Measurements from ENCODE around the gene SPR.

SPR gene

GRCh38 chr2:72917138-72917876 is 30.1 kb downstream of the SPR start, which contains the start of gene EMX1:
TSS of gene EMX1 (plus strand) at chr2:72917519. CDS start at chr2:72917853, 334 bp downstream.
- no peak within 1 kb of the TSS for H3K27ac ChIP-seq
- TF ChIP-seq, protein P1, sequence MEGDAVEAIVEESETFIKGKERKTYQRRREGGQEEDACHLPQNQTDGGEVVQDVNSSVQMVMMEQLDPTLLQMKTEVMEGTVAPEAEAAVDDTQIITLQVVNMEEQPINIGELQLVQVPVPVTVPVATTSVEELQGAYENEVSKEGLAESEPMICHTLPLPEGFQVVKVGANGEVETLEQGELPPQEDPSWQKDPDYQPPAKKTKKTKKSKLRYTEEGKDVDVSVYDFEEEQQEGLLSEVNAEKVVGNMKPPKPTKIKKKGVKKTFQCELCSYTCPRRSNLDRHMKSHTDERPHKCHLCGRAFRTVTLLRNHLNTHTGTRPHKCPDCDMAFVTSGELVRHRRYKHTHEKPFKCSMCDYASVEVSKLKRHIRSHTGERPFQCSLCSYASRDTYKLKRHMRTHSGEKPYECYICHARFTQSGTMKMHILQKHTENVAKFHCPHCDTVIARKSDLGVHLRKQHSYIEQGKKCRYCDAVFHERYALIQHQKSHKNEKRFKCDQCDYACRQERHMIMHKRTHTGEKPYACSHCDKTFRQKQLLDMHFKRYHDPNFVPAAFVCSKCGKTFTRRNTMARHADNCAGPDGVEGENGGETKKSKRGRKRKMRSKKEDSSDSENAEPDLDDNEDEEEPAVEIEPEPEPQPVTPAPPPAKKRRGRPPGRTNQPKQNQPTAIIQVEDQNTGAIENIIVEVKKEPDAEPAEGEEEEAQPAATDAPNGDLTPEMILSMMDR (conservative IDR thresholded peaks at IDR 0.05) = no peak
- TF ChIP-seq ZFX (IDR thresholded peaks at IDR 0.05) = no peak

DNA sequence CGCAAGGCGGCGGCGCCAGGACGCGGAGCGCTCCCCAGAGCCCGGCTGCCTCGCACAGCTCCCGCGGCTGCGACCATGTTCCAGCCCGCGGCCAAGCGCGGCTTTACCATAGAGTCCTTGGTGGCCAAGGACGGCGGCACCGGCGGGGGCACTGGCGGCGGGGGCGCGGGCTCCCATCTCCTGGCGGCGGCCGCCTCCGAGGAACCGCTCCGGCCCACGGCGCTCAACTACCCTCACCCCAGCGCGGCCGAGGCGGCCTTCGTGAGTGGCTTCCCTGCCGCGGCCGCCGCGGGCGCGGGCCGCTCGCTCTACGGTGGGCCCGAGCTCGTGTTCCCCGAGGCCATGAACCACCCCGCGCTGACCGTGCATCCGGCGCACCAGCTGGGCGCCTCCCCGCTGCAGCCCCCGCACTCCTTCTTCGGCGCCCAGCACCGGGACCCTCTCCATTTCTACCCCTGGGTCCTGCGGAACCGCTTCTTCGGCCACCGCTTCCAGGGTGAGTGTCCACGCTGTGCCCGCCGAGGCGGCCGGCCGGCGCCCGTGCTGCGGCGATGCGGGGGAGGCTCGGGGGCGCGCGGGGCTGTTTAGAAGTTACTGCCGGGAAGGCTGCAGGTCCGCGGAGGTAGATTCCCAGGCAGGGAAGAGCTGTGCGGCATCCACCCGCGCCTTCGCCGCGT is 30.8 kb downstream of the SPR start:
- TF ChIP-seq, protein P1 (conservative IDR thresholded peaks at IDR 0.05) = no peak
- no peak for TF ChIP-seq ZFX (IDR thresholded peaks at IDR 0.05)
- H3K27ac ChIP-seq = no peak overlapping the region

DNA sequence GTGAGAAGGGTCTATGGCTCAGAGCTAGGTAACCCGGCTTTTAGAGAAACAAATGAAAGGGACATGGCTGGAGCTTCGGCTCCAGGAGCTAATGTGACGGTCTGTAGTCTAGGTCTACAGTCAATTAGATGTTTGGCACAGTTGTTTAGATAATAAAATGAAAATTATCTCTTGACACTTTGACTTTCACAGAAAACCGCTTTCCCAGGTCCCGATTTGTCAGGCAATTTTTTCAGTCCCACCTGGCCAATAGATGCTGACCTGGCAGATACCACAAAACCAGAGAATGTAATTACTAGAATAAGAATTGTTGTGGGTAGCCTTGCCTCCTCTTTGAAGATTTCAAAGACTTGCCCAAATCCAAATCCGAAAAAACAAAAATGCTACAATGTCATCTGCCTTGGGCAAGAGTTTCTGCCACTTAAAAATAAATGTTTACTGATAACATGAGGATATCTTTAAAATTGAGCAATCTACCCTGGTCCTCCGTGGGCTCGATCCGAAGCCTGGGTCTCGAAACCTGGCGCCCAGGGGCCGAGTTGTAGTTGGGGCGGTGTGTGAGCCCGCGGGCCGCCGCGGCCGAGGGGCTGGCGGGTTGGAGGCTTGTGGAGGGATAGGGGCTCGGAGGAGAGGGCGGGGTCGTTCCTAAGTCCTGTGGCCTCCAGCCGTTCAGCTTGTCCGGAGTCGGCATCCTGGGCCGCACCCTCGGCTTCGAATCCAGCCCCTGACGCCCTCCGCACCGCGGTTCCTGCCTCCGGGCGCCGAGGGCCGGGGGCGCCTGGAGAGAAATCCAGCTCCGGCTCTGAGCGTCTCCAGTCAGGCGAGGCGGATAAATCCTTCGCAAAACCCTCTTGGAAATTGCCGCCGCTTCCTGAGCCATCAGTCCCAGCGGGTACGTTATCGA is 32.5 kb downstream of the SPR start:
- no peak overlapping the region for H3K27ac ChIP-seq
- TF ChIP-seq ZFX (IDR thresholded peaks at IDR 0.05) = no peak
- TF ChIP-seq, protein P1 (conservative IDR thresholded peaks at IDR 0.05) = no peak

DNA sequence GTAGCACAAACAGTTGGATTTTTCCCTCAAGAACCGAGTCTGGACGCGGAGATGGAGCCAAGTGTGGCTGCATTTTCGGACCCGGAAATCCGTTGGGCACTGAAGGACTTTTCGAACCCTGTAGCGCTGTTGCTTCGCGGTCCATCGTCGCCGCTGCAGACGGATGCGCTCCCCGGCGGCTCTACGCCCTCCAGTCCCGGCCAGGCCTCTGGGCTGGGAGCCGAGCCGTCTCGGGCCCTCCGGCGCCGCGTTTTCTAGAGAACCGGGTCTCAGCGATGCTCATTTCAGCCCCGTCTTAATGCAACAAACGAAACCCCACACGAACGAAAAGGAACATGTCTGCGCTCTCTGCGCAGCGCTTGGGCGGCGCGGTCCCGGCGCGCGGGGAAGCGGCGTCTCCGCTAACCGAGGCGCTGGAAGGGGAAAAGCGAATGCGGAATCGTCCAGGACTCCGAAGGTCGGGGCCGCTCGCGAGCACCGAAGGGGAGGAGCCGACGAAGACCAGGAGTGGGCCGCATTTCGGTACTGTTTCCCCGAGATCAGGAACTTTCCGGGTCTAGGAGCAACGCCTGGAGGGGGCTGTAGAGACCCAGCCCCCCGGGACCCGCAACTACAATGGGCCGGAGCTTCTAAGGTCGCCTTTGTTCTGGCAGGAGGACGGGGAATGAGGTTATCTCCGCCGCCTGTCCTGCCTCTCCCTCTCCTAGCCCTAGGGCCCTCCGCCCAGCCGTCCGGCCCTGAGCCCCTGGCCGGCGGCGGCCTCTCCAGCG is 33.3 kb downstream of the SPR start:
- H3K27ac ChIP-seq = no peak overlapping the region
- TF ChIP-seq, protein P1 (conservative IDR thresholded peaks at IDR 0.05) = no peak
- no peak for TF ChIP-seq ZFX (IDR thresholded peaks at IDR 0.05)

DNA sequence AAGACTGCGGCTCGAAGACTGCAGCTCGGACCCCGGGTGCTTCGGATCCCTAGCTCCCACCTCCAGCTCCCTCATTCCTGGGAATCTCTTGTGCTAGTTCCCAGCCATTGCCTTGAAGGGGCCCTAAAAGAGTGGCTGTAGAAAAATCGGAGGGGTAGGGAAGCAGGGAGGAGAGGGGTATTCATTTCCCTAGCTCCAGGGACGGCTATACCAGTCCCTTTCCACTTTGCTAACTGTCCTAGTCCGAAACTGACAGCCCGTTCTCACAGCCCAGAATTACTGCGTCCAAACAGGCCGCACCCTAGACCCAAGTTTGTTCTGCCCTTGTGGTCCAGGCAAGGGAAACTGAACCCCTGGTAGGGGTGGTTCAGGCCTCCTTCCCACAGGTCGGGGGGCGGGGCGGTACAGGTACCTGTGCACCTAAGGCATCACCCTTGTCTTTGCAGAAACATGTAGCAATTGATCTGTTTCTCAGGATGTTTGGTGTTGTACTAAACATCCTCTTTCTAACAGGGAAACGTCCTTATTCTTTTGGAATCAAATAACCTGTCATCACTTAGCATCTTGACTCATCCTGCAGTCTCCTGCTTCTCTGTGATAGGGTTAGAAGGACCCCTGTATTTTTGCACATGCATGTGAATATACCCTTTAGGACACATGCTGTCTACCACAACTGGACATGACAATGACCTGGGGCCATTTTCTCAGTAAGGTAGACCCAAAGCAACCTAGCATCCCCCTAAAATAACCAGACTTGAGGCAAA is 34.1 kb downstream of the SPR start:
- no peak overlapping the region for H3K27ac ChIP-seq
- no peak for TF ChIP-seq ZFX (IDR thresholded peaks at IDR 0.05)
- TF ChIP-seq, protein P1 (conservative IDR thresholded peaks at IDR 0.05) = no peak

DNA sequence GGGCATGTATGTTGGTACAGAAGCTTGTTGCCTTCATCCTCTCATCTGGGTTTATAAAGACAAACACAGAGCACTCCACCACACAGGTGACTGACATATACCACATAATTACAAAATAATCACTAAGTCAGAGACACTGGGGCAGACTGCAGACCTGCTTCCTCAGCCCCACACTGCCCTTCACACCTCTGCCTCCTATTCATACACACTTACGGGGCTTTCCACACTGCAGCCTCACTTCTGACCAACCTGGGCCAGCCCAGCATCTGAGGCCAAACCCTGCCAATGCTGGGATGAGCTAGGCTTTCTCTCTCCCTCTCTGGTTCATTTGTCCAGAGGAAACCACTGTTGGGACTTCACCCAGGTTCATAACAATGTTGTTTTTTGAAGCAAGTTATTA is 34.6 kb downstream of the SPR start:
- H3K27ac ChIP-seq = no peak overlapping the region
- TF ChIP-seq, protein P1 (conservative IDR thresholded peaks at IDR 0.05) = no peak
- no peak for TF ChIP-seq ZFX (IDR thresholded peaks at IDR 0.05)
